ENCODE measurements around the gene DOCK3.
"Not testable (repeated sequence)": the region's sequence is repeated elsewhere in the genome, so short reads cannot be mapped to it uniquely, and the experiment has no call there.

Gene DOCK3

GRCh38 chr3:51123531-51123930 lies 448.8 kb downstream of the DOCK3 start:
- DNase-seq, result no peak

DNA sequence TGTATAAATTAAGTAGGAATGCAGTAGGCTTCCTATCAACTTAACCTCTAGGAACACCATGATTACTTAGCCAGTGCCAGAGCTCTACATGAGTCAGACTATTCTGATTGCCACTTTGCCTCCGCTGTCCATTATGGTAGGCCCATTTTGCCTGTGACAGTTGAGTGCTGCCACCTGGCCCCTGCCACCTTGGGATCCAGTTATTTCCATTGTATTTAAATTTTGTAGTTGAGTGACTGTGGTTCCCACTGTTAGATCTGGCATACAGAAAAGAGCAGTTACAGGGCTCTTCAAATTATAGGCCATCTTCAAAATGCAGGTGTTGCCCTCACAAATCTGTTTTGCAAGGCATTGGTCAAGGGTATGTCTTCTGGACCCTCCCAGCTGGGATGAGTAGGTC lies 456.9 kb downstream of the DOCK3 start:
- not testable (repeated sequence) for DNase-seq

- DNase-seq, result no peak
These were observed 463.0 kb downstream of the DOCK3 start for GRCh38 chr3:51137715-51138114.

GRCh38 chr3:51139616-51140015 lies 464.9 kb downstream of the DOCK3 start:
- DNase-seq, result no peak

- no peak for DNase-seq
These were observed 466.8 kb downstream of the DOCK3 start for GRCh38 chr3:51141573-51141972.

DNA sequence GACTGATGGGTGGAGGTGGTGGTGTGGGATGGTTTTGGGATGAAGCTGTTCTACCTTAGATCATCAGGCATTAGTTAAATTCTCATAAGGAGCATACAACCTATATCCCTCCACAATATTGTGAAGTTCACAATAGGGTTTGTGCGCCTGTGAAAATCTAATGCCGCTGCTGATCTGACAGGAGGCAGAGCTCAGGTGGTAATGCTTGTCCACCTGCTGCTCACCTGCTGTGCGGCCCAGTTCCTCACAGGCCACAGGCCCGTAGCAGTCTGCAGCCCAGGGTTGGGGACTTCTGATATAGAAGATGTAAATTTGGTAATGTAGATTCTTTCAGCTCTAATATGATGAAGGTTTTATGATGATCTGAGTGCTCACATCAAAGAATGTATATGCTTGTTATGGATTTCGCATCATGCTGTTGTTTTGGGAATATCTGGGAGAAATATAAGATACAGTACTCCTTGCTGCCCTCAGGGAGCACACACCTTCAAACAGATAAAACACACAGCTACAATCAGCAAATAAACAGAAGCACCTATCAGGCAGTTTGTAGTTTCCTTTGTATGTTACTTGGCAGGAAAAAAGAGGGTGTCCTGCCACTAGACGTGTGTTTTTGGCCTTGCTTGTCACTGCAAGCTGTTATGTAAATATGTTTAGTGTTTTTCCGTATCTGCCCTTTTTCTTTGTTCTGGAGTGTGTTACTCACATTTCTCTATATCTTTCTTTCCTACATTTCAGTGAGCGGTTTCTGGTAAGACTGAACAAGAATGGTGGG lies 471.3 kb downstream of the DOCK3 start:
- DNase-seq, result no peak

- DNase-seq, result no peak
These were observed 472.1 kb downstream of the DOCK3 start for GRCh38 chr3:51146781-51147180.

GRCh38 chr3:51156147-51156546 lies 481.4 kb downstream of the DOCK3 start:
- DNase-seq, result no peak

GRCh38 chr3:51163051-51163450 lies 488.3 kb downstream of the DOCK3 start:
- no peak for DNase-seq

GRCh38 chr3:51173518-51174271 lies 499.0 kb downstream of the DOCK3 start:
- no peak for DNase-seq

DNA sequence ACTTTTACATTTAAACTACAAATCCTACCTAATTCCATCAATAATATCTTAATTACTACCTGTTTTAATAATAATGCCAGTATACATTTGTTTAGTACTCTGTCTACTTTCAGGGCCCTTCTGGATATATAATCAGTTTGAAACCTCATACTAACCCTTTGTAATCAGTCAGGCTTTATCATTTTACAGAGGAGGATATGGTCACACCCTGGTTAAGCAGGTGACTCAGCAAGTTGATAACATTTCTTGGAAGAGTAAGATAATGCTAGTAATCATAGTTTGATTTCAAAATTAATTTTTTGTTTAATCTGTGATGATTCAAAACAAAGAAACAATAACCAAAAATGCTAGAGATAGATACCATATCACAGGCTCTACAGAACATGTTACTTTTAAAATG lies 502.2 kb downstream of the DOCK3 start:
- no peak for DNase-seq

DNA sequence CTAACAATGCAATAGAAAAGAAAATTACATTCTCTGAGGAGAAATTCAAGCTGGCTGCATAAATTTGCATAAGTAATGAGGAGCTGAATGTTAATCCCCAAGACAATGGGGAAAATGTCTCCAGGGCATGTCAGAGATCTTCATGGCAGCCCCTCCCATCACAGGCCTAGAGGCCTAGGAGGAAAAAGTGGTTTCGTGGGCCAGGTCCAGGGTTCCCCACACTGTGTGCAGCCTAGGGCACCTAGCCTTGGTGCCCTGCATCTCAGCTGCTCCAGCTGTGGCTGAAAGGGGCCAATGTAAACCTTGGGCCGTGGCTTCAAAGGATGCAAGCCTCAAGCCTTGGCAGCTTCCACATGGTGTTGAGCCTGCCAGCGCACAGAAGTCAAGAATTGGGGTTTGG lies 511.7 kb downstream of the DOCK3 start:
- not testable (repeated sequence) for DNase-seq

GRCh38 chr3:51190199-51190598 lies 515.5 kb downstream of the DOCK3 start:
- no peak for DNase-seq

DNA sequence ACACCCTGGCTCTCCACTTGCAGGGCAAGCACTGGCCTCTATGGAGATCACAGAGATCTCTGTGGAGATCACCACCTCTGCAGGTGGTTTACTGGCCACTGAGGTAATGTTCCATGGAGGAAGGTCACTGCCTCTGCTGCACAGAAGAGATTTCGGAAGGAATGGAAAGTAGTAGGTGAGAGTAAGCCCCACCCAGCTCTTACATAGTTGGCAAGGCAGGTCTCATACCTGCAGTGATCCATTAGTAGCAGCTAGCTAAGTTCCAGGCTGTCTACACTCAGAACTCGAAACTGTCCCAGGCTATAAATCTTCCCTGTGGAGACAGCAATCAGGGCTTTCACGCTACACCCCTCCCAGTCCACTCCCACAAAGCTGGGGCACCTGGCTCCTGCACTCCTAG lies 516.1 kb downstream of the DOCK3 start:
- no peak for DNase-seq

GRCh38 chr3:51191768-51192167 lies 517.0 kb downstream of the DOCK3 start:
- no peak for DNase-seq

DNA sequence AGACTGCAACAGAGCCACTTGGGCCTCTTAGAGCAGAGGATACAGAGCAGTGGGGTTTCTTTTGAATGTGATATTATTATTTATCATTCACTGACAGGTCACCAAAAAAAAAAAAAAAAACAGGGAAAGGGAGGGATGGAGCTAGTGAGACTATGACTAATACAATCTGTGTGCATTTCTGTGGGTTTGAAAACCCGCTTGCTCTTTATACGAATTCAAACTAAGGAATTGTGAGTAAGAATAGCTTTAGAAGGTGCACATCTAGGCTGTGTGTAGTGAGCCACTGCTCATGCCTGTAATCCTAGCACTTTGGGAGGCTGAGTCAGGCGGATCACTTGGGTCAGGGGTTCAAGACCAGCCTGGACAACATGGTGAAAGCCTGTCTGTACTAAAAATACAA lies 523.8 kb downstream of the DOCK3 start:
- DNase-seq, result no peak

DNA sequence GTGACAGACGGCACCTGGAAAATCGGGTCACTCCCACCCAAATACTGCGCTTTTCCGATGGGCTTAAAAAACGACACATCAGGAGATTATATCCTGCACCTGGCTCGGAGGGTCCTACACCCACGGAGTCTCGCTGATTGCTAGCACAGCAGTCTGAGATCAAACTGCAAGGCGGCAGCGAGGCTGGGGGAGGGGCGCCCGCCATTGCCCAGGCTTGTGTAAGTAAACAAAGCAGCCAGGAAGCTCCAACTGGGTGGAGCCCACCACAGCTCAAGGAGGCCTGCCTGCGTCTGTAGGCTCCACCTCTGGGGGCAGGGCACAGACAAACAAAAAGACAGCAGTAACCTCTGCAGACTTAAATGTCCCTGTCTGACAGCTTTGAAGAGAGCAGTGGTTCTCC lies 524.6 kb downstream of the DOCK3 start:
- not testable (repeated sequence) for DNase-seq

DNA sequence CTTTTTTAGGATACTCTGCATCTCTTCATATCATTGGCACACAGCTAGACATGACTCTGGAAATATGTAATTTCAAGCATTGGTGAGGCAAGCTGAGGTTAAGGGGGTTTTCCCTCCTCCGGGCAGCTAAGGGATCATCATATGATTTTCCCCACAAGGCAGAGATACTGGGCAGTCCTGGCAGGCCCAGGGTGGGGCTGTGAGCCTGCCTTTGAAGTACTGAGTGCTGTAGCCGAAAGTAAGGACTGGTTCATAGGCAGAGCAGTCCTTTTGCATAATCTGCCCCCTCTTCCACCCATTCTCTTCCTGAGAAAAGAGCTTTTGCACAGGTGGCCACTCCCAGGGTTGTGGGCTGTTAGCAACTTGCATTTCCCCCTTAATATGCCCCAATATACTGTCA lies 541.6 kb downstream of the DOCK3 start:
- no peak for DNase-seq

- DNase-seq, result no peak
These were observed 547.2 kb downstream of the DOCK3 start for GRCh38 chr3:51221959-51222358.

DNA sequence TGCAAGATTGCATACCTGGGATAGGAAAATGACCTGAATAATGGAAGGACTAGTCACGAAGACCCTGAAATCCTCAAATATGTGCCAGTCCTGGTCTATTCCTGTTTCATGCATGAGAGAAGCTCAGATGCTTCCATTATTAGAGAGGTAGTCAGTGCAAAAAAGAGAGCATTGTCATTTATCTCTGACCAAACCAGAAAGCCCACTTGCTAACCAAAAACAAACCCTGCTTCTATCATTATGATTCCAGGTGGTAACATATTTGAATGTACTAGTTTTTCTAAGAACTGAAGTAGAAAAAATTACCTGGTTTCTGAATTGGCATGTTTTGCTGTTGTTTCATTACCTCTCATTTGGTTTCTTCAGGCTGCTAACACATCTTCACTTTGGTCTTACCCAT lies 549.6 kb downstream of the DOCK3 start:
- no peak for DNase-seq

DNA sequence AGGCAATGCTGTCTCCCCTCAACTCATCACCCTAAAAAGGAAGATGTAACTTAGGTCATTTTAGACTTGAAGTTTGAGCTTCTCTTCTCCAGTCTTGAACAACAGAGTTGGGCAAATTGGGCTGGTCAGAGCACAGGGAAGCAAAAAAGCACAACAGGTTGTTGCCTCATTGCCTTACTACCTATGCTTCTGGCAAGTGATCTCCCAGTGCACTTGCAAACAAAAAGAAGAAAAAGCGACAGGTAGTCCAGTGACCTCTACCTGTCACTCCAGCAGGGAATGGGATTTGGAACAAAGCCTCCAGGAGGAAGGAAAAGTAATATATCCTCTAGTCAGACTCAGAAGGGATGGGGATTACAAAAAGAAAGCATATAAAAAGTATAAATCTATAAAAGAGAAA lies 550.1 kb downstream of the DOCK3 start:
- no peak for DNase-seq

DNA sequence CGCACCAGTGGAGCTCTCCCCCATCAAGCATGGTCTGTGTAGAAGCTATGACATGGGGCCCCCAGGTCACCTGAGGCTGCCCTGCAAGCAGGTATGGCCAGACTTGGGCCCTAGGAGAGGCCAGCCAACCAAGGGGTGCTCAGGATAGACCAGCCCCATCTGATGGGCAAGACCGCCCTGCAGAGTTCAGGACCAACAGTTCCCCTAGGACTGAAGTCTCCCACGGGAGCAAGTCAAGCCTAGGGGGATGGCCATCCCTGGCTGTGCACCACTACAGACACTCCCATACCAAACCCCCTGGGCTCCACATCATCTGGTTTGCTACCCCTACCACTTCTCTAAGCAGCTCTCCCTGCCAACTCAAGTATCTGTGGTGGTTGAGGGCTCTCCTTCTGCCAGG lies 568.2 kb downstream of the DOCK3 start:
- no peak for DNase-seq

GRCh38 chr3:51243924-51244323 lies 569.2 kb downstream of the DOCK3 start:
- DNase-seq, result no peak

DNA sequence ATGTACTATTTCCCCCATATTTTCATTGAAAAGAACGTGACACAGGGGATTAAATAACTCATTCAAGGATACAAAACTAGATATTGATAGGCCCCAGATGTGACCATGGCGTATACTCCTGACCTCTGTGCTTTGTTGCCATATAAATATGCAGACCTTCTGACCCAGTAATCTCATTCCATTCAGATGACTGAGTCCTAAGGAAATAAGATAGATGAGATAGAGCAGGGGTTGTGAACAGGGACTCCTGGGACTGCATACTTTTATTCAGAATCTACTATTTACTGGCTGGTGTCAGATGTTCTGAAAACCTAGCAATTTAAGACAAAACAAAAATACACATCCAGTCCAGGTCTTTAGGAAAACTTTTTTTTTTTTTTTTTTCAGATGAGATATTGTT lies 571.1 kb downstream of the DOCK3 start:
- DNase-seq, result no peak

GRCh38 chr3:51257870-51258269 lies 583.1 kb downstream of the DOCK3 start:
- no peak for DNase-seq
